ENCODE results near the gene MLX. TPM values are rescaled to one million over a fixed set of nuclear protein-coding genes. Genes with fewer than 3 reads are reported as not detected.

Gene MLX
- total RNA-seq, 1 experiment from 2014 or later: 25.8 TPM

DNA sequence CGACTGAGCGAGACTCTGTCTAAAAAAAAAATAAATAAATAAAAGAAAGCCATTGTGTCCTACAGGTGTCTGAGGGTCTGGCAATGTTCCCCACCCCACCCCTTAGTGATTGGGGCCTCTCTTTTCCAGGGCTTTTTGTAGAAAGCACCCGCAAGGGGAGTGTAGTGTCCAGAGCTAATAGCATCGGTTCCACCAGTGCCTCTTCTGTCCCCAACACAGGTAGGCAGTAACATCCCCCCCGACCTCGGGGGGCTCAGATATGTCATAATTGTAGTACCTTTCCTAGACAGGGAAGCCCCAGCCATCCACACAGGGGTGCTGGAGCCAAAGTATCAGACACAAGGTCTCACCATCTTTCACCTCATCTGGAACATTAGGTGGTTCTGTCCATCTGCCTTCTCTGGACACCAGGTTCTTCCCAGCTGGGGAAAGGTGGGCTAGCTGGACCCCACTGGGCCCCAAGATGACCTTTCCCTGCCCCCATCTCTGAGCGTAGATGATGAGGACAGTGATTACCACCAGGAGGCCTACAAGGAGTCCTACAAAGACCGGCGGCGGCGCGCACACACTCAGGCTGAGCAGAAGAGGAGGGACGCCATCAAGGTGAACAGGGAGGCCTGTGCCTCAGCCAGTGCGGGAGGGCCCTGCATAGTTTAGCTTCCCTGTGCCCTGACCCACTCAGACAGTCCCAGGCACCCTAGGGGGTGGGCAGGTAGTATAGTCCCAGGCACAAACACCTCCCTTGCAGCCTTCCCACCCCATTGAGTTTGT is 1.6 kb downstream of the MLX start:
- intact Hi-C loops (cut with micrococcal nuclease): no loop called here
- no peaks in the 10 kb centered on the region for H3F3A ChIP-seq (ENCODE audit: low read length, unreplicated experiment)
- peaks cover 38% of the 10 kb centered on the region for H3K79me2 ChIP-seq (ENCODE audit: low read length)
- ChIA-PET CTCF (no interaction called here), POLR2A (ENCODE audit: unreplicated experiment) (no interaction called here)
- H3K27ac ChIP-seq (ENCODE audit: low read length): no peak overlapping the region
- H3K9ac ChIP-seq (ENCODE audit: low read length): no peak overlapping the region
- peaks cover 14% of the 10 kb centered on the region for H3K4me1 ChIP-seq (ENCODE audit: insufficient read depth, low read length)
- no peak for ATAC-seq
- H2AFZ ChIP-seq (ENCODE audit: low read length): no peak overlapping the region
- TF ChIP-seq EZH2phosphoT487 (IDR thresholded peaks at IDR 0.05; ENCODE audit: borderline replicate concordance, low read length): no peak
- TF ChIP-seq EZH2 (IDR thresholded peaks at IDR 0.05; ENCODE audit: low read length, unreplicated experiment): no peak
- TF ChIP-seq, protein P1, sequence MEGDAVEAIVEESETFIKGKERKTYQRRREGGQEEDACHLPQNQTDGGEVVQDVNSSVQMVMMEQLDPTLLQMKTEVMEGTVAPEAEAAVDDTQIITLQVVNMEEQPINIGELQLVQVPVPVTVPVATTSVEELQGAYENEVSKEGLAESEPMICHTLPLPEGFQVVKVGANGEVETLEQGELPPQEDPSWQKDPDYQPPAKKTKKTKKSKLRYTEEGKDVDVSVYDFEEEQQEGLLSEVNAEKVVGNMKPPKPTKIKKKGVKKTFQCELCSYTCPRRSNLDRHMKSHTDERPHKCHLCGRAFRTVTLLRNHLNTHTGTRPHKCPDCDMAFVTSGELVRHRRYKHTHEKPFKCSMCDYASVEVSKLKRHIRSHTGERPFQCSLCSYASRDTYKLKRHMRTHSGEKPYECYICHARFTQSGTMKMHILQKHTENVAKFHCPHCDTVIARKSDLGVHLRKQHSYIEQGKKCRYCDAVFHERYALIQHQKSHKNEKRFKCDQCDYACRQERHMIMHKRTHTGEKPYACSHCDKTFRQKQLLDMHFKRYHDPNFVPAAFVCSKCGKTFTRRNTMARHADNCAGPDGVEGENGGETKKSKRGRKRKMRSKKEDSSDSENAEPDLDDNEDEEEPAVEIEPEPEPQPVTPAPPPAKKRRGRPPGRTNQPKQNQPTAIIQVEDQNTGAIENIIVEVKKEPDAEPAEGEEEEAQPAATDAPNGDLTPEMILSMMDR (conservative IDR thresholded peaks at IDR 0.05; ENCODE audit: low read depth, low read length): no peak
- H3K9me2 ChIP-seq (replicated peaks; ENCODE audit: low read length): no peaks in the 10 kb centered on the region
- peaks cover 31% of the 10 kb centered on the region; the same call in 1 of the 2 replicates for H3K36me3 ChIP-seq (ENCODE audit: low read depth, low read length)
- no peaks in the 10 kb centered on the region for H3K27me3 ChIP-seq (ENCODE audit: low read length)
- H3K4me3 ChIP-seq (ENCODE audit: low read length): no peak overlapping the region
- H3K9me3 ChIP-seq (ENCODE audit: low read length): no peaks in the 10 kb centered on the region
- BruUV-seq (replicated peaks): no TSS peak
- H4K20me1 ChIP-seq (ENCODE audit: low read length): no peaks in the 10 kb centered on the region
- H3K4me2 ChIP-seq (ENCODE audit: low read length): no peak overlapping the region
- no peak for DNase-seq

DNA sequence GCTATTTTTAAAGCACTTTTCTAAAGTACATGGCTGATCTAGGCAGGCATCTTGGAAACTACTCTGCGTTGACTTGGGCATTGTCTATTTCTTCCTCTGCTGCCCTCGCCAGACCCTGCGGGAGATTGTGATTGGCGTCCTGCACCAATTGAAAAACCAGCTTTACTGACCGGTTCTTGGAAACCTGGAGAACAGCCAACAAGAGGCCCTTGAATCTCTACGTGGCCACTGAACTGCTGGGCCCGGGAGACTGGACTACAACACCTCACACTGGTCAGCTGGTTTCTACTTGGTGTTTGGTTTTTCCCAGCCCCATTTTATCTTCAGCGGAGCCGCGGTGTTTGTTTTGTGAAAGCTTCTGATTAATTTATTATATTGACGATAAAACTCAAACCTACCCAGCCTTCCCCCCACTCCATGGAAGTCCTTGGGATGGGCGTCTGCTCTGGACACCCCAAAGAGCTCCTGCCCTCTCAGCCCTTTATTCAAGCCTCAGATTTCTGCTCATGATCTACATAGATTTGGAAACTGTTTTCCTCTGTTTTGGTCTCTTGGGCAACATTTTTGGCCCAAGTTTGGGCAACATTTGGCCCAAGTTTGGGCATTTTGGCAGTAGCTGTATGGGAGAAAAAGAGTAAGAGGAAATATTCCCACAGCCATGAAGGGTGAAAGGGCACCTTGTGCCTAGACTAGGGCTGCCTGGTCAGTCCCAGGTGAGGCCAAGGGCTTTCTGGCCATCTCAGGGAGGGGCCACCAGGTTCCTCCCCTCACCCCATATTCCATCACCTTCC is 4.7 kb downstream of the MLX start:
- Histone ChIP-seq H3K79me2 (ENCODE audit: low read length) (peaks cover 44% of the 10 kb centered on the region), H3K36me3 (ENCODE audit: low read depth, low read length) (peaks cover 25% of the 10 kb centered on the region; the same call in 1 of the 2 replicates), H3K27me3 (ENCODE audit: low read length) (no peaks in the 10 kb centered on the region), H3K9ac (ENCODE audit: low read length) (no peak overlapping the region), H3K9me3 (ENCODE audit: low read length) (no peaks in the 10 kb centered on the region), H3K27ac (ENCODE audit: low read length) (no peak overlapping the region), H3K4me2 (ENCODE audit: low read length) (no peak overlapping the region), H3K4me1 (ENCODE audit: insufficient read depth, low read length) (peaks cover 13% of the 10 kb centered on the region), H4K20me1 (ENCODE audit: low read length) (no peaks in the 10 kb centered on the region), H2AFZ (ENCODE audit: low read length) (no peak overlapping the region), H3K9me2 (replicated peaks; ENCODE audit: low read length) (no peaks in the 10 kb centered on the region), H3F3A (ENCODE audit: low read length, unreplicated experiment) (peaks cover under 1% of the 10 kb centered on the region), H3K4me3 (ENCODE audit: low read length) (no peak overlapping the region)
- ChIA-PET POLR2A (ENCODE audit: unreplicated experiment) (no interaction called here), CTCF (interaction anchor here (0.5 kb wide), 1 partner anchor 60 kb away, joined by 4 read pairs; no protein-coding TSS in a partner anchor)
- ATAC-seq (no peak), DNase-seq (no peak)
- no TSS peak for BruUV-seq (replicated peaks)
- TF ChIP-seq, protein P1 (conservative IDR thresholded peaks at IDR 0.05; ENCODE audit: low read depth, low read length): no peak
- TF ChIP-seq EZH2 (IDR thresholded peaks at IDR 0.05; ENCODE audit: low read length, unreplicated experiment): no peak
- TF ChIP-seq EZH2phosphoT487 (IDR thresholded peaks at IDR 0.05; ENCODE audit: borderline replicate concordance, low read length): no peak
- intact Hi-C loops (cut with micrococcal nuclease): no loop called here

All from PC-3 (cell line).